Endothelial cell of umbilical vein (primary cell): ENCODE data around the gene CR2. TPM values are rescaled to one million over a fixed set of nuclear protein-coding genes. Genes with fewer than 3 reads are reported as not detected.
"Not testable (repeated sequence)": the region's sequence is repeated elsewhere in the genome, so short reads cannot be mapped to it uniquely, and the experiment has no call there.

ENCODE experiments used
- BruUV-seq: library from RNA; stranded (reverse); fragments of 400-500 nt; replicated peaks from 2 replicates; lab custom pipeline; 2021; lab: Mats Ljungman, UMichigan
- CTCF ChIA-PET: fragments of 300-600, 350-600 bp; sonication (Branson Sonifier 250); formaldehyde crosslinking; loops from one replicate; lab custom pipeline; 2021; ENCODE audit warnings: antibody characterized with exemption, inconsistent platforms; lab: Charles Lee
- POLR2A ChIA-PET: fragments of 300-600, 350-600 bp; sonication (Branson Sonifier 250); formaldehyde crosslinking; loops from one replicate; lab custom pipeline; 2021; ENCODE audit warnings: antibody characterized with exemption, inconsistent platforms; lab: Charles Lee
- DNase-seq: peaks from one replicate; pipeline ENCODE4 v3.0.0-alpha.2; 2011; ENCODE audit warnings: low read depth, low spot score
- FAIRE-seq: peaks from 2 replicates; lab custom pipeline; 2011; peaks lifted over from hg19 to GRCh38; lab: Jason Lieb, UNC
- H2AFZ ChIP-seq: 2 replicates; pipeline ENCODE4 v1.6.0; 2012; ENCODE audit warnings: low read depth, low read length, control low read depth, inconsistent platforms
- H3K27ac ChIP-seq: 2 replicates; pipeline ENCODE4 v1.5.1; 2011; ENCODE audit warnings: low read depth, mild to moderate bottlenecking, control low read depth, low read length, moderate library complexity; ENCODE audit not compliant: insufficient read depth
- H3K27me3 ChIP-seq, 2 experiments: 2 replicates each; pipeline versions ENCODE4 v1.6.0 to v1.6.1; 2011; ENCODE audit warnings: low read length in 2 of 2, mixed read lengths in 1 of 2; ENCODE audit not compliant: control insufficient read depth in 2 of 2, insufficient read depth in 2 of 2
- H3K36me3 ChIP-seq, 2 experiments: 2 replicates in 1 of 2; 3 replicates in 1 of 2; pipeline ENCODE4 v1.5.1; 2011; ENCODE audit warnings: low read length in 2 of 2, mild to moderate bottlenecking in 1 of 2, moderate library complexity in 1 of 2; ENCODE audit not compliant: control insufficient read depth in 2 of 2, insufficient read depth in 2 of 2; ENCODE audit errors: extremely low read depth in 1 of 2
- H3K4me1 ChIP-seq: 3 replicates; pipeline ENCODE4 v1.5.1; 2011; ENCODE audit warnings: mild to moderate bottlenecking, low read length; ENCODE audit not compliant: control insufficient read depth, insufficient read depth; ENCODE audit errors: extremely low read depth
- H3K4me2 ChIP-seq: 2 replicates; pipeline ENCODE4 v1.6.1; 2011; ENCODE audit warnings: low read length, control low read depth, mixed read lengths; ENCODE audit not compliant: insufficient read depth
- H3K4me3 ChIP-seq, 3 experiments: fragments of 200-600 bp in 1 of 3; sonication (generic), shearing (Covaris generic) in 1 of 3; replicated peaks in 1 of 3; 2 replicates each; pipeline ENCODE4 v1.5.1; 2011 to 2016; ENCODE audit warnings: control low read depth in 3 of 3, low read length in 3 of 3, mild to moderate bottlenecking in 2 of 3, inconsistent platforms in 1 of 3, low read depth in 1 of 3, moderate library complexity in 1 of 3; ENCODE audit not compliant: insufficient read depth in 1 of 3
- H3K79me2 ChIP-seq: 2 replicates; pipeline ENCODE4 v1.6.0; 2012; ENCODE audit warnings: low read length, inconsistent platforms; ENCODE audit not compliant: control insufficient read depth, insufficient read depth
- H3K9ac ChIP-seq: replicated peaks from 2 replicates; pipeline ENCODE3; 2011; ENCODE audit warnings: low read length, control low read depth; ENCODE audit not compliant: insufficient read depth; ENCODE audit errors: extremely low read depth
- H3K9me1 ChIP-seq: replicated peaks from 3 replicates; pipeline ENCODE4 v1.6.0; 2011; ENCODE audit warnings: mild to moderate bottlenecking, low read length; ENCODE audit not compliant: control insufficient read depth, insufficient read depth; ENCODE audit errors: extremely low read depth
- H3K9me3 ChIP-seq: replicated peaks from 2 replicates; pipeline ENCODE4 v1.5.1; 2012; ENCODE audit warnings: low read length, inconsistent platforms; ENCODE audit not compliant: control insufficient read depth, insufficient read depth
- H4K20me1 ChIP-seq: replicated peaks from 2 replicates; pipeline ENCODE3; 2011; ENCODE audit warnings: mild to moderate bottlenecking, low read length; ENCODE audit not compliant: control insufficient read depth, insufficient read depth; ENCODE audit errors: extremely low read depth
- dilution Hi-C: fragments of 300-500 bp; cut with MboI; formaldehyde crosslinking; loops from one replicate; pipeline ENCODE4 v1.15.0; 2019; ENCODE audit warnings: low sequenced_read_pairs; ENCODE audit not compliant: extremely low pct_ligation_motif_present
- intact Hi-C: fragments of 100-400 bp; cut with micrococcal nuclease; formaldehyde crosslinking; loops from one replicate; pipeline ENCODE4 v1.10.0; 2022
- polyA plus RNA-seq, 4 experiments: library from polyadenylated mRNA; depleted of rRNA in 3 of 4; stranded (reverse) in 3 of 4; unstranded in 1 of 4; fragments of >200 nt; gene quantifications; 2 replicates each; pipeline versions ENCODE4 v1.2.1 to v1.2.3, GENCODE V29; 2011 to 2012; ENCODE audit warnings: missing spikeins in 1 of 4
- total RNA-seq: library from RNA; stranded (reverse); gene quantifications from 2 replicates; pipeline ENCODE4 v1.2.3, GENCODE V29; 2021

The CR2 gene
- total and polyA plus RNA-seq, 2 donors (not counting 3 experiments of a cell fraction or from before 2014, with no cell fraction given) = not detected

DNA sequence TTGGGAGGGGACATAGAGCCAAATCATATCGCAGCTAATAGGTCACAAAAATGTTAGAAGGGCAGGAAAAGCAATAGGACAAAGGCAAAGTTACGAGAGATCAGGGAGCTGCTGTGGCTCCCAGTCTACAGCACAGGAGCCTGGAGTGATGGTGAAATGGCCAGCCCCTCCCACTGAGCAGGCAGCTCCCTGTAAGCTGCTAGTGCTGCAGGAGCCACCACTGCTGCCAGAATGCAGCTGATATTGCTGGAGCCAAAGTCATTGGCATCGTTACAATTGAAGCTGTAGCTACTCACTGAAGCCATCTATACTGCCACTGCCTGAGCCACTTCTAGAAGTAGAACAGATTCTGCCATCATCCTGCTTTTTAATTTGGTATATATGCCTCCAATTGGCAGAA lies 71.1 kb downstream of the CR2 start:
- H3K27ac ChIP-seq, H3K9me3 ChIP-seq, POLR2A ChIA-PET, H3K4me3 ChIP-seq, H2AFZ ChIP-seq, H4K20me1 ChIP-seq, H3K36me3 ChIP-seq, H3K9ac ChIP-seq, H3K27me3 ChIP-seq, DNase-seq, H3K79me2 ChIP-seq, CTCF ChIA-PET, H3K4me2 ChIP-seq, BruUV-seq, dilution Hi-C loops, H3K4me1 ChIP-seq, intact Hi-C loops, FAIRE-seq, H3K9me1 ChIP-seq: not testable (repeated sequence)

DNA sequence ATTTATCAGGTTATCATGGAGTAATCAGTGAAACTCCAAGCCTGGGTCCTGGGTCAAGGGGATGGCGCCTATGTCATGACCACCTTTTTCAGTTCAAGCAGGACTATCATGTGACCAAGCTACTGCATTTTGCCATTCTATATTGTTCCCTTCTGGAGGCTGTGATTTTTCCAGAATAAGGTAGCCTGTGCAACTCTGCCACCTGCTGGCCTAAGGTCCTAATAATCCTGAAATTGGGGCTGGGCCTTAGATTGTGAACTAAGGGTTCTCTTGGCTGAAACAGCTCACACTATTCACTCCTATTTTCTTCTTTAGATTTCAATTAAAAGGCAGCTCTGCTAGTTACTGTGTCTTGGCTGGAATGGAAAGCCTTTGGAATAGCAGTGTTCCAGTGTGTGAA lies 74.3 kb downstream of the CR2 start:
- H4K20me1 ChIP-seq, H3K9me3 ChIP-seq, FAIRE-seq, DNase-seq, H3K4me3 ChIP-seq, BruUV-seq, H3K9me1 ChIP-seq, H3K4me2 ChIP-seq, H2AFZ ChIP-seq, intact Hi-C loops, CTCF ChIA-PET, H3K9ac ChIP-seq, H3K4me1 ChIP-seq, dilution Hi-C loops, H3K27me3 ChIP-seq, H3K27ac ChIP-seq, POLR2A ChIA-PET, H3K36me3 ChIP-seq, H3K79me2 ChIP-seq: not testable (repeated sequence)

DNA sequence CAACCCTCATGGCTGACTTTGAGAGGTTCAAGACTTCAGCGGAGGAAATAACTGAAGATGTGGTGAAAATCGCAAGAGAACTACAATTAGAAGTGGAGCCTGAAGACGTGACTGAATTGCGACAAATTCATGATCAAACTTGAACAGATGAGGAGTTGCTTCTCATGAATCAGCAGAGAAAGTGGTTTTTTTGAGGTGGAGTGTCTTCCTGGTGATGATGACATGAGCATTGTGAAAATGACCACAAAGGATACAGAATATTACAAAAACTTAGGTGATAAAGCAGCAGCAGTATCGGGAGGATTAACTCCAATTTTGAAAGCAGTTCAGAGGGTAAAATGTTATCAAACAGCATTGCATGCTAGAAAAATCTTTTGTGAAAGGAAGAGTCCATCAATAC lies 82.1 kb downstream of the CR2 start:
- H3K79me2 ChIP-seq, H3K27me3 ChIP-seq, H3K9me1 ChIP-seq, H4K20me1 ChIP-seq, BruUV-seq, dilution Hi-C loops, POLR2A ChIA-PET, H3K4me2 ChIP-seq, FAIRE-seq, H3K4me1 ChIP-seq, H2AFZ ChIP-seq, H3K9ac ChIP-seq, CTCF ChIA-PET, H3K4me3 ChIP-seq, H3K27ac ChIP-seq, DNase-seq, H3K9me3 ChIP-seq, intact Hi-C loops, H3K36me3 ChIP-seq: not testable (repeated sequence)

Other genes with a start within 250 kb of the CR2 start
- 179 and 223 TPM in 2 replicates for gene CD55, start 132.7 kb upstream of the CR2 start, total RNA-seq
- 103 and 111 TPM in 2 replicates for gene CD55, start 132.7 kb upstream of the CR2 start, polyA plus RNA-seq
- gene CR1, start 41.8 kb downstream of the CR2 start, total RNA-seq = not detected in 2 replicates
- not detected in 2 replicates for gene CR1, start 41.8 kb downstream of the CR2 start, polyA plus RNA-seq
- gene CR1L, start 190.8 kb downstream of the CR2 start, total RNA-seq = not detected in 2 replicates
- not detected in 2 replicates for gene CR1L, start 190.8 kb downstream of the CR2 start, polyA plus RNA-seq